Measurements from ENCODE around the gene MFSD12.
"Not testable (repeated sequence)": the region's sequence is repeated elsewhere in the genome, so short reads cannot be mapped to it uniquely, and the experiment has no call there.

DNA sequence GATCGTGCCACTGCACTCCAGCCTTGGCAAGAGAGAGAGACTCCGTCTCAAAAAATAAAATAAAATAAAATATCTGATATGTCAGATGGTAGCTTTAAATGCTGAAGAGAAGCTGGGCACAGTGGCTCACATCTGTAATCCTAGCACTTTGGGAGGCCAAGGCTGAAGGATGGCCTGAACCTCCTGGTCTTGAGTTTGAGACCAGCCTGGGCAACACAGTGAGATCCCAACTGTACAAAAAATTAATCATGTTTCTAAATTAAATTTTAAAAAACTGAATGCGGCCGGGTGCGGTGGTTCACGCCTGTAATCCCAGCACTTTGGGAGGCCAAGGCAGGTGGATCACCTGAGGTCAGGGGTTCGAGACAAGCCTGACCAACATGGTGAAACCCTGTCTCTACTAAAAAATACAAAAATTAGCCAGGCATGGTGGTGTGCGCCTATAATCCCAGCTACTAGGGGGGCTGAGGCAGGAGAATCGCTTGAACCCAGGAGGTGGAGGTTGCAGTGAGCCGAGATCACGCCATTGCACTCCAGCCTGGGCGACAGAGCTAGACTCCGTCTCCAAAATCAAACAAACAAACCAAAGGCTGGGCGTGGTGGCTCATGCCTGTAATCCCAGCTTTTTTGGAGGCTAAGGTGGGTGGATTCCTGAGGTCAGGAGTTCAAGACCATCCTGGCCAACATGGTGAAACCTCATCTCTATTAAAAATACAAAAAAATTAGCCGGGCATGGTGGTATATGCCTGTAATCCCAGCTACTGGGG, 26.8 kb upstream of the MFSD12 start:
- not testable (repeated sequence) for TF ChIP-seq EZH2phosphoT487 (IDR thresholded peaks at IDR 0.05; ENCODE audit: insufficient read depth, low read depth); EZH2 (IDR thresholded peaks at IDR 0.05; ENCODE audit: insufficient read depth, poor library complexity, severe bottlenecking)
